SIG-M5 treated with dmso at 0.1 percent for 504 hours (cell line): ENCODE measurements around the gene RPL6.
A peak's percentile ranks its signal among the peaks of the same experiment; 100 is the strongest.
"Not testable (repeated sequence)": the region's sequence is repeated elsewhere in the genome, so short reads cannot be mapped to it uniquely, and the experiment has no call there.

Experiments used
- DNase-seq: peaks from one replicate; lab custom pipeline; 2025; ENCODE audit not compliant: unreplicated experiment; lab: John Stamatoyannopoulos, UW

RPL6 gene

GRCh38 chr12:112409064-112409905, at the start of gene RPL6:
TSS of gene RPL6 (minus strand) at chr12:112409605. CDS start at chr12:112408656, 949 bp downstream.
- DNase-seq, result peak; percentile 97

- no peak for DNase-seq
These were observed 49.3 kb upstream of the RPL6 start for GRCh38 chr12:112458751-112459150.

GRCh38 chr12:112458330-112458729, 48.9 kb upstream of the RPL6 start:
- no peak for DNase-seq

- DNase-seq, result not testable (repeated sequence)
These were observed 47.7 kb upstream of the RPL6 start for GRCh38 chr12:112457142-112457541.

GRCh38 chr12:112456029-112456428, 46.6 kb upstream of the RPL6 start:
- no peak for DNase-seq

- no peak for DNase-seq
These were observed 41.3 kb upstream of the RPL6 start for GRCh38 chr12:112450725-112451124.

- not testable (repeated sequence) for DNase-seq
These were observed 38.8 kb upstream of the RPL6 start for GRCh38 chr12:112448165-112448564.

- no peak for DNase-seq
These were observed 37.7 kb upstream of the RPL6 start for GRCh38 chr12:112447106-112447505.

- no peak for DNase-seq
These were observed 36.8 kb upstream of the RPL6 start for GRCh38 chr12:112446008-112446725.

GRCh38 chr12:112443916-112444315, 34.5 kb upstream of the RPL6 start:
- DNase-seq, result no peak

GRCh38 chr12:112440653-112441052, 31.2 kb upstream of the RPL6 start:
- not testable (repeated sequence) for DNase-seq

GRCh38 chr12:112439769-112440168, 30.4 kb upstream of the RPL6 start:
- DNase-seq, result no peak

GRCh38 chr12:112438645-112439044, 29.2 kb upstream of the RPL6 start:
- not testable (repeated sequence) for DNase-seq

GRCh38 chr12:112433551-112433950, 24.1 kb upstream of the RPL6 start:
- DNase-seq, result no peak

- no peak for DNase-seq
These were observed 22.6 kb upstream of the RPL6 start for GRCh38 chr12:112431965-112432364.

GRCh38 chr12:112430929-112431328, 21.5 kb upstream of the RPL6 start:
- DNase-seq, result no peak

GRCh38 chr12:112427760-112428159, 18.4 kb upstream of the RPL6 start:
- DNase-seq, result no peak

- DNase-seq, result no peak
These were observed 16.4 kb upstream of the RPL6 start for GRCh38 chr12:112425582-112426382.

- no peak for DNase-seq
These were observed 14.7 kb upstream of the RPL6 start for GRCh38 chr12:112424126-112424525.

- no peak for DNase-seq
These were observed 13.1 kb upstream of the RPL6 start for GRCh38 chr12:112422531-112422930.

GRCh38 chr12:112421363-112421762, 12.0 kb upstream of the RPL6 start:
- DNase-seq, result no peak
